Ishikawa (cell line): ENCODE measurements around the gene ANKRD40.

Experiments
- EP300 ChIP-seq: IDR thresholded peaks from 2 replicates; pipeline ENCODE4 v1.6.1; 2012; ENCODE audit warnings: borderline replicate concordance
- RAD21 ChIP-seq: IDR thresholded peaks from 2 replicates; pipeline ENCODE4 v1.6.1; 2012; ENCODE audit warnings: low read depth
- TF ChIP-seq, protein P1 (sequence below): IDR thresholded peaks from 2 replicates; pipeline ENCODE4 v1.6.1; 2012; ENCODE audit warnings: low read depth, mild to moderate bottlenecking

DNA sequence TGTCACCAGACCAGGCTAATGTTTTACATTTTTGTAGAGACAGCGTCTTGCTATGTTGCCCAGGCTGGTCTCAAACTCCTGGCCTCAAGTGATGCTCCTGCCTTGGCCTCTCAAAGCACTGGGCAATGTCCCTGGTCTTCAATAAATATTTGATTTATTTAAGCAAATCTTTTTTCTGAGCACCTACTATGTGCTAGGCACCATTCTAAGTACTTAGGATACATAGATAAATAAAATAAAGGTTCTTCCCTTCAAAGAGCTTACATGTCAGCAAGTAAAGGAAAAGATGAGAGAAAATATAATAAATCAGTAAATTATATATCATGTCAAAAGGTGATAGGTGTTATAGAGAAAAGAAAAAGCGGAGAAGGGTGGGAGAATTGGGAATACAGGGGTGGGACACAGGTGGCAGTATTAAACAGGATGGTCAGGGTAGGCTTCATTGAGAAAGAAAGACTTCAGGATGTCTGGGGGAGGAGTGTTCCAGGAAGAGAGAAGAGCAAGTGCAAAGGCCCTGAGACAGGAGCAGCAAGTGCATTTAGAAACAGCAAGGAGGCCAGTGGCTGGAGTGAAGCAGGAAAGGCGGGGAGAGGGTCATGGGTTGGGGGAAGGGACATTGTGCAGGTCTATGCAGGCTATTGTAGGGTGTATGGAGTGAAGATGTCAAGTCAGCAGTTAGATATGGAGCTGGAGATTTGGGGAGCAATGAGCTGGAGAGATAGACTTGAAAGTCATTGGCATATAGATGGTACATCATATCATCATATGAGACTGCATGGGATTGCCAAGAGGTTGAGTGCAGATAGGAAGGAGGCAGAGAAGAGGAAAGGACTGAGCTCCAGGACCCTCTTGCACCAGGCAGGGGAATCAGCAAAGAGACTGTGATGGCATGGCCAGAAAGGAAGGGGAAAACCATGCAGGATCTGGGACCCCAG, 61.7 kb downstream of the ANKRD40 start:
- TF ChIP-seq EP300, result no peak
- TF ChIP-seq, protein P1, sequence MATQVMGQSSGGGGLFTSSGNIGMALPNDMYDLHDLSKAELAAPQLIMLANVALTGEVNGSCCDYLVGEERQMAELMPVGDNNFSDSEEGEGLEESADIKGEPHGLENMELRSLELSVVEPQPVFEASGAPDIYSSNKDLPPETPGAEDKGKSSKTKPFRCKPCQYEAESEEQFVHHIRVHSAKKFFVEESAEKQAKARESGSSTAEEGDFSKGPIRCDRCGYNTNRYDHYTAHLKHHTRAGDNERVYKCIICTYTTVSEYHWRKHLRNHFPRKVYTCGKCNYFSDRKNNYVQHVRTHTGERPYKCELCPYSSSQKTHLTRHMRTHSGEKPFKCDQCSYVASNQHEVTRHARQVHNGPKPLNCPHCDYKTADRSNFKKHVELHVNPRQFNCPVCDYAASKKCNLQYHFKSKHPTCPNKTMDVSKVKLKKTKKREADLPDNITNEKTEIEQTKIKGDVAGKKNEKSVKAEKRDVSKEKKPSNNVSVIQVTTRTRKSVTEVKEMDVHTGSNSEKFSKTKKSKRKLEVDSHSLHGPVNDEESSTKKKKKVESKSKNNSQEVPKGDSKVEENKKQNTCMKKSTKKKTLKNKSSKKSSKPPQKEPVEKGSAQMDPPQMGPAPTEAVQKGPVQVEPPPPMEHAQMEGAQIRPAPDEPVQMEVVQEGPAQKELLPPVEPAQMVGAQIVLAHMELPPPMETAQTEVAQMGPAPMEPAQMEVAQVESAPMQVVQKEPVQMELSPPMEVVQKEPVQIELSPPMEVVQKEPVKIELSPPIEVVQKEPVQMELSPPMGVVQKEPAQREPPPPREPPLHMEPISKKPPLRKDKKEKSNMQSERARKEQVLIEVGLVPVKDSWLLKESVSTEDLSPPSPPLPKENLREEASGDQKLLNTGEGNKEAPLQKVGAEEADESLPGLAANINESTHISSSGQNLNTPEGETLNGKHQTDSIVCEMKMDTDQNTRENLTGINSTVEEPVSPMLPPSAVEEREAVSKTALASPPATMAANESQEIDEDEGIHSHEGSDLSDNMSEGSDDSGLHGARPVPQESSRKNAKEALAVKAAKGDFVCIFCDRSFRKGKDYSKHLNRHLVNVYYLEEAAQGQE, result no peak
- TF ChIP-seq RAD21, result no peak
